Stimulated activated CD4-positive, alpha-beta T cell treated with anti-CD3 and anti-CD28 coated beads, Interleukin-4, amount 100 ng/mL, for 1 hour (primary cell): ENCODE results near the gene CBX4.

ENCODE experiments used
- DNase-seq: peaks from one replicate; pipeline ENCODE4 v3.0.0-alpha.2; 2020

CBX4 gene

GRCh38 chr17:79785900-79786810, 53.1 kb downstream of the CBX4 start:
- DNase-seq: no peak

- DNase-seq: no peak
Observed at GRCh38 chr17:79785017-79785899, 54.0 kb downstream of the CBX4 start.

- DNase-seq: no peak
Observed at GRCh38 chr17:79784353-79785016, 54.8 kb downstream of the CBX4 start.

GRCh38 chr17:79783891-79784290, 55.3 kb downstream of the CBX4 start:
- no peak for DNase-seq
